Activated T-cell treated with anti-CD3 and anti-CD28 coated beads, Interleukin-2, amount 50 U/mL, for 1 hour (primary cell): ENCODE measurements around the gene PMEPA1.
A peak's percentile ranks its signal among the peaks of the same experiment; 100 is the strongest.

ENCODE experiments used
- DNase-seq: peaks from one replicate; pipeline ENCODE4 v3.0.0-alpha.2; 2020

The PMEPA1 gene

DNA sequence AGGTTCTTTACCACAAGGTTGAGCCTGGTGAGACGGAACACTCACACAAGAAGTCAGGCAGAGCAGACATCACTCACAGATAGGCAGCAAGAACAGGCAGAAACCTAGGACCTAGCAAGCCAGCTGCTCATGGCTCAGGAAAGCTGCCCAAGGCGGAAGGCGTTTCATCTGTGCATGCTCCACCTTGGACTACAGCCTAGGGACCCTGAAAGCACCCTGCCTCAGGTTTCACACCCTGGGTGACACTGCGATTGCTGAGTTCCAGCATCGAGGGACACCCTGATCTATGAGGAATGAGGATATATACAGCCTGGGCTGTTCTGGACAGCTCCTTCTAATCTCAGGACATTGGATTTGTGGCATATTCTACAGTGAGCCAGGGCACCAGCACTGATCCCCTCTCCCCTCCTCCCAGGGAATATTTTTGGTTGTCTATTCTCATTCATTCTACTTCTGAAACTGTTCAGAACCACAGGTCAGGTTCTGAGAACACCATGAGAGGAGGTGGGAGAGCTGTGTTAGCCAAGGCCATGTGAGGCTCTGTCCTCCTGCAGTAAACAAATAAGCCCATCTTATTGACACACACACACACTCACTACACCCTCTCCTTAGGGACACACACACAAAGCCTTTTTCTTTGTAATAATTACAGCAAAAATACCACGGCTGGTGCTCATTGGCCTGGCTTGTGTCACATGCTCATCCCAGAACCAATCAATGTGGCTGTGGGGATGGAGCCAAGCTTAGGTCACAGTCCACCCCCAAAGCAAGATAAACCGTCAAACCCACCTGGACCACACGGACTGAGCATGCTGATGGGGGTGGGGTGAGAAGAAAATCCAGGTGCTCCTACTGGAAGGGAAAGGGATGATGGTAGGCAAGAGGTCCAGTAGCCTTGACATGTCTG, 26.3 kb upstream of the PMEPA1 start:
- DNase-seq = no peak

DNA sequence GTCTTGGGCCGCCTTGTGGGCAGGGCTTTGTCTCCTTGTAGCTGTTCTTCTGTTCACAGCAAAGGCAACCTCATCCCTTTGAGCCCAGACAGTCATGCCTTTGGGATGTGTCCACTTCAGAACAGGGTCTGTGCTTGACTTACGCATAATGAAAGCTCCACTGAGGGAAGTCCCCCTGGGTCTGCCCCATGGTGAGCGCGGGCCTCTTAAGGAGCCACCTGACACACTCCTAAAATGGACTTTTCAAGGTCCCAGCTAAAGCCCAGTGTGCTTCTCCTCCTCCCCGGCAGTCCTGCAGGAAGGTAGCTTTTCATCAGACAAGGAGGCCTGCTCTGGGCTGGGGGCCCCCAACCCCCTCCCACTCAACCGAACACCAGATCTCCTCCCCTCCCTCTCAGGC, 24.9 kb upstream of the PMEPA1 start:
- no peak for DNase-seq

DNA sequence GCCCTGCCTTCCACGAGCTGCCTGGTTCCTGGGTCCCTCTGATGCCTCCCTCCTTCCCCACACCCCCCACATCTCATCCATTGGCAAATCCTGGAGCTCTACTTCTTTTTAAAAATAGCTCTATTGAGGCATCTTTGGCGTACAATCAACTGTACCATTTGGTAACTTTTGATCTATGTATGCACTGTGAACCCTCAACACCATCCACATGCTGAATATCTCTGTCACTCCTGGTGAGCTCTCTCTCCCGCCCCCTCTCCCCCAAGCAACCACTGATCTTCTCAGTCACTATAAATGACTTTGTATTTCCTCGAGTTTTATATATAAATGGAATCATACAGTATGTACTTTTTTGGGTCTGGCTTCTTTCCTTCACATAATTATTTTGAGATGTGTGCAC, 22.4 kb upstream of the PMEPA1 start:
- DNase-seq = no peak

DNA sequence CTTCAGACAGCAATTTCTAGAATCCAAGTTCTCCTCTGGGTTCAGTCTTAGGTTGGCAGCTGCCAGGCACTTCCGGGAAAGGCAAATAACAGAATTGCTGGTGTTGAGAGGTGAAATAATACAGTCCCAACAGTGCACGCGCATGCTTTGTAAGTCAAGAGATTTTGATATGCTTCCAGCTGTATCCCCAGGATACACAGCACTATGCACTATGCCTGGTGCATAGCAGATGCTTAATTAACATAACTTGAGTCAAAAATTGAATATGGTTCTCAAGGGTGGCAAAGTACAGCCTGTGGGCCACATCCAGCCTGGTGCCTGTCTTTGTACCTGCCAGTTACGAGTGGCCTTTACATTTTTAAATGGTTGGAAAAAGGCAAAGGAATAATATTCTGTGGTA, 18.9 kb upstream of the PMEPA1 start:
- DNase-seq = no peak

DNA sequence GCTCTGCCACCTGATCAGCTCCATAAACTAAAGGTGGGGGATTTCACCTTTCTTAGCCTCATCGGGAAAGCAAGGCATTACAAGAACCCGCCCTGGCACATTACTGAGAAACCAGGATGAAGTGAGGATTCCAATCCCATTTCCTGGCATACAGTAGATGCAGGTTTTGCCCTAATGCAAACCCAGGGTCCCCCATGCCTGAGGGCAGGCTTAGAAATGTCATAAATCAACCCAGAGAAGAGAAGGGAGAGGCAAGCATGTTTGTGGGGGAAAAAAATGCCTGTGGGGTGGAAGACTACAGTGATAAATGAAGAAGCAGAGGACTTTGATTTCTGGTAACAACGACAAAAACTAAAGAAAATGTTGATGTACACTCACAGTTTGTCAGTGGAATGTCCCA, 18.0 kb upstream of the PMEPA1 start:
- no peak for DNase-seq

DNA sequence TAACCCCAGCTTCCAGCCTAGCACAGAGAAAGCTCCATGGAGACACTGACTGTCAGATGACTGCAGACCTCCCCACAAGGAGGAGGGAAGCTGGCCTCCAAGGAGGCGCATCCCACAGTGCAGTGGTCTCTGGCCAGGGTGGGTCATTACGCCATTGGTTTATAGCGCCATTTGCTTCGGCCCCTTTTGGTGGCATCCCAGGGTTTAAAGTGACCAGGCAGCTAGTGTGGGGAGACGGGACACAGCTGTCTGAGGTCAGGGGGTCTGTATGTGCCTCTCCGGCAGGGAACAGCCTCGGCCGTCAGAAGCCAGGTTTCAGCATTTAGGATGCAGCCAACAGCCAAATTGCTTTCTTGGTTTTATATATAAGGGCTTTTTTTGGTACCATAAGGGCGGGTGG, 15.8 kb upstream of the PMEPA1 start:
- DNase-seq = no peak

DNA sequence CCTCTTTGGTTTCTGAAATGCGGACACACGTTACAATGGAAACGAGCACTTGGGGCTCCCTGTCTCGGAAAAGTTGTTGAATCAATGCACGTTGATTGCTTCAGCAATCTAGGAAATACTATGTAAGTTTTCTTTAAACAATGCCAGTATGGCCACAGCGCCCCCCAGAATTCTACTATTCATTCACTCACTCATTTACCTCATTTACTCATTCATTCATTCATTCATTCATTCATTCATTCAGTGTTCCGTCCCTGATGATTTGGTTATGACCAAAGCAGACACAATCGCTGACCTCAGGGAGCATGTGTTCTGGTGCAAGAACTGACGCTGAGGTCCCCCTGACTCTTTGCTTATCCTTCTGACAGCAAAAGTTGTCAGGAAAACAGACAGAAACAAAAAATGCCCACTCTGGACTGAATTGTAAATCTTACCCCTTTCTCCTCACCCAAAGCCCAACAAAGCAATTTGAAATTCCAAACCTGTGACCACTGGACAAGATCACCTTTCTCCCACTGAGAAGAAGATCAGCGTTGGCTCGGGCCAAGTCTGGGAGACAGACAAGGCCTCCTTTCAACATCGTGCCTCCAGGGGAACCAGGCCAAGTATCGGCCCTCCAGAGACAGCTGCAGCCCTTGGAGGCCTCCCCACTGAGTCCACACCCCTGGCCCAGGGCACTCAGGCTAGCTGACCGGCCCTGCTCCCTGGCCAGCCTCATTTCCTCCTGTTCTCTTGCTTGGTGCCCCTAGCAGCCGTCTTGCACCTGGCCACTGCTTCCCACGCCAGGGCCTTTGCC, 15.0 kb upstream of the PMEPA1 start:
- DNase-seq = no peak

DNA sequence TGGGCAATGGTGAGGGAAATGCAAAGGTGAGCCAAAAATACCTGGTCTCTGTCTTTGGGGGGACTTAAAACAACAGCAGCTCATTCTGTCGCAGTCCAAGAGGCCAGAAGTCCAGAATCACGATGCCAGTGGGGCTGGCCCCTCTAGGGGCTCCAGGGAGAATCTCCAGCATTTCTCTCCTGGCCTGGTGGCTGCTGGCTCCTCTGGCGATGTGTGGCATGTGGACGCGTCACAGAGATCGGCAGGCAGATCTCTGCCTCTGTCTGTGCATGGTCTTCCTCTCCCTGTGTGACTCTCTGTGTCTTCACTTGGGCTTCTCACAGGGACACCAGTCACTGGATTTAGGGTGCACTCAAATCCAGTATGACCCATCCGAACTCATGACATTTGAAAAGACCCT, 14.0 kb upstream of the PMEPA1 start:
- DNase-seq = no peak

DNA sequence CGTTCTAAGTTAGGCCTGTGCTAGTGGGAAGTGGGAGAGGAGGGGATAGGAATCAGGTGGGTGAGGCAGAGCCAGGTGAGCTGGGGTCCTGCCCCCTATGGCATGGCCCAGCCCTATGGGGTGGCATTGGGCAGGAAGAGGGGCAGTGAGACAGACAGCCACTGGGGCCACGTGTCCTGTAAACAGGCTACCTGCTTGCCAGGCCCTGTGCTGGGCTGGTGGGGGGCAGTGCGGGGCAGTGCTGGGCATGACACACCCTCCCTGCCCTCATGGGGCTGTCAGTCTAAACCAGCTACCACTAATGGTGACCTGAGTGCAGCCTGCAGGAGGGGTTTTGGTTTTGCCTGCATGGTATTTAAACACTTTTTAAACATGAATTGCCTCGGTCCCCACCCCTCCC, 10.1 kb upstream of the PMEPA1 start:
- no peak for DNase-seq

DNA sequence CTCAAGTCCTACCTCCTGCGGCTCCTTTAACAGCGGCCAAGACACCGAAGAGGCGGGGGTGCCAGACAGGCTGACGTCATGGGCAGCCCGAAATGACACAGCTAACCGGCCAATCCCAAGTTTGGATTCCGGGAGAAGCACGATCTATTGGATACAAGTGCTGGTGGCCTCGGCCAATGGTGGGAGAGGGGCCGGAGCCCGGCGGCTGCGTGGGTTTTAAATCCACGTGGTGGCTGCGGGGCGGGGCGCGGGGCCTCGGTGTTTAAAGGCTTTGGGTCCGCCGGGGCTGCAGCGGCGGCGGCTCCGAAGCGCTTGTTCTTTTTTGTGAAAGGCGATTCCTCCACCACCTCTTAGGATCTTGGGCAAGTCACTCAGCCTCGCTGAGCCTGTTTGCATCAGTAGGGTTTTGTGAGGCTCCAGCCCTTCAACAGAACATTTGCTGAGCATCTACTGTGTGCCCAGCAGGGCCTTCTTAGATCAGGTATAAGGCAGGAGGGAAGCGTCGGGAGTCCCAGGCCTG, 8.7 kb upstream of the PMEPA1 start:
- DNase-seq = peak; percentile 87

DNA sequence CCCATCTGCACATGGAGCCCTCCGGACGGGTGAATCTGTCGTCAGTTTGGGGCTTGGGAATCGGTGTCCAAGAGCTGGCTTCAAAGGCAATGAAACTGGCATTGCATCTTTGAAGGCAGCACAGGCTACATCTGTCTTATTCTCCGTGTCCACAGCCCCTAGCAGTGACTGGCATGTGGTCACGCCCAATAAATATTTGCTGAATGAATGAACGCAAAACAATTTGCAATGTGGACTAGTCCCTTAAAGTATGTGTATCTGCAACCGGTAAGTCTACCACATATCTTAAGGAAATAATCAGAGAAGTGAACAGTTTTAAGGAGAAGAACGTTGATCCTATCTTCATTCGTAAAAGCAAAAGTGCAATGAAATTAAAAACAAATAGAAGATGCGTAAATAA, 8.0 kb upstream of the PMEPA1 start:
- no peak for DNase-seq

DNA sequence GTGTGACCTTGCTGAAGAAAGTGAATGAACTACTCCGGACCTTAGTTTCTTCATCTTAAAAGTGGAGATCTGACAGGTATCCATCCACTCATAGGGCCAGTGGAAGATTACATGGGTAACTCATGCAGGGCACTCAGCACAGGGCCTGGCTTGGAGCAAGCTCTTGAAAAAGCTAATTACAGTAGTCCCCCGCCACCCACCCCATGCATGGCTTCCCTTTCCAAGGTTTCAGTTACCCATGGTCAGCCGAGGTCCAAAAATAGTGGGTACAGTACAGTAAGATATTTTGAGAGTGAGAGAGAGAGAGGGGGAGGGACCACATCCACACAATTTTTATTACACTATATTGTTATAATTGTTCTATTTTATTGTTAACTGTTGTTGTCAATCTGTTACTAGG, 7.1 kb upstream of the PMEPA1 start:
- no peak for DNase-seq

DNA sequence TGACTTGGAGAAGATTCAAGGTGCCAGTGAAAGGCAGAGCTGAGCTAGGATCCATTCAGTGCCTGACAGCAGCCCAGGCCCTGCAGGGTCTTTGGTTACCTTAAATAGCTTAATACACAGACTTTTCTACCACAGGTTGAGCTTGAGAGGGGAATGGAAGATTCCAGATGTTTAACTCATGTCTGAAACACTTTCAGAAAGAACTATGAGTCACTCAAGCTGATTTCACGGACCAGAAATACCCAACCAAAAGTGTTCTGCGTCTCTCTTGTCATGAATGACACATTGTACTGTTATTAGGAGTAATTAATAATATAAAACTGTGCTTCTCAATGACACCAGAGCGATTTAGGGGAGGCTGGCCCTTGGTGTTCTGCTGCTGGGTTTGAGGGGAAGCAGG, 6.4 kb upstream of the PMEPA1 start:
- no peak for DNase-seq

DNA sequence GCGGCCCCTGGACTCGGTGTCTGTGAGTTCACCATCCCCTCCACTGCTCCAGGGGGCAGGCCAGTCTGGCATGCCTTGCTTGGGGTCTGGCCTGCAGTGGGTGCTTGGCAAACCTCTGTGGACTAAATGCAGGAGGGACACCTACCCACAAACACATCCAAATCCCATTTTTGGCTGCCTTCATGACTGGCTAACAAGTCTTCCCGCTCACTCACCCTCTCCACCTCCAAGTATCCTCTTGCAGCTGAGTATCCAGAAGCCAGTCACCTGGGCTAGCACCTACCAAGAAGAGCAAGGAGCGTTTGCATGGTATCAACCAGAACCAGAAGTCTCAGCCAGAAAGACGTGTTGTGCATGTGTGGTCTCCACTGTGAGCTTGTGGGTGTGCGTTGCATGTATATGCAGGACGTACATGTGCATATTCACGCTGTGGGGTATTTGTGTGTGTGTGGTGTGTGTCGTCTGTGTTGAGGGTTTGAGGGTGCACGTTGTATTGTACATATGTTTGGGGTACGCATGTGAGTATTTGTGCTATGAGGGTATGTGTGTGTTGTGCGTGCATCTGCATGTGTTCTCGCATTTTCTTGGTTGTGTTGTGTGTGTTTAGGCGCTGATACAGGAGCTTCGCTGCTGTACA, 5.6 kb upstream of the PMEPA1 start:
- DNase-seq = no peak

DNA sequence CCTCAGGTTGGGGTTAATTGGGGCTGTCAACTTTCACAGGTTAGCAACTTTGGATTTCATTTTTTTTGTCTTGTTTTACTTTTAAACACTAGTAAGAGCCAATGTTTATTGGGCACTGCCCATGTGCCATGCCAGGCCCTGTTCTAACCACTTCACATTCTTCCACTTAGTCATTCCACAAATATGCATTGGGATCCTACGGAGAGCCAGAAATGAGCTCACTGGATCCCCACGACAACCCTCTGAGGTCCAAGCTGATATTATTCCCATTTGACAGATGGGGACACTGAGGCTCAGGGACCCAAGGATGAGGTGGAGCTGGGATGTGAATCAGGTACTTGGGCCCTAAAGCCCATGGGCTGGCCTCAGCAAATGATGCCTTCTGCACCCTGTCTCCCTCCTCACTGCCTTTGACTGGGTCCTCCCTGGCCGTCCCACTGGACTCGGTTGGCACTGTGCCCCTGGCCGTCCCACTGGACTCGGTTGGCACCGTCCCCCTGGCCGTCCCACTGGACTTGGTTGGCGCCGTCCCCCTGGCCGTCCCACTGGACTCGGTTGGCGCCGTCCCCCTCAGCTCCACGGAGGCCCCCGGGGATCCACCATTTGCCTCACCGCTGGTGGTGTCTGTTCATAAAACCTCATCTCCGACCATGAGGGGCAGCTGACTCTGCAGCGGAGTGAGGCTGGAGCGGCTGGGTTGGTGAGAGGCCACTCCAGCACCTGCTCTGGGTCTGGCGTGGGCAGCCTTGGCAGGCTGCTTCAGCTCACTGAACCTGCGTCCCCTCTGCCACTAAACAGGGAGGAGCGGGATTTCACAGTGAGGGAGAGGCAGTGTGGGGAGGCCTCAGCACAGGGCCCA, 4.8 kb upstream of the PMEPA1 start:
- no peak for DNase-seq

DNA sequence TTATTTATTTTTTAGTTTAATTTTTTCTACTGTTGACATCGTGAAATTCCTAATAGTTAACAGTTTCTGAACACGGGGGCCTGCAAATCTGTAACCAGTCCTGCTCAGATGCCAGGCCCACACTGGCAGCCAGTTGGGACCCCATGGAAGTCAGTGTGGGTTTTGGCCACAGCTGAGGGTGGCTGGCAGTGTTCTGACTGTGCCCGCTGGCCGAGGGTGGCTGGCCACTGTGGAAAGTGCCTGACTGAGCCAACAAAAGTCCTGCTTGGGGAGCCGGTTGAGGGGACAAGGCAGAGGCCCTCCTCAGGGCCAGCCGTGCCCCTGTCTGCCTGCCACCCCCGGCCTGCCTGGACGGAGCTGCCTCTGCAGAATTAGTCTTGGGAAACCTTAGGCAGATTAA, 4.1 kb upstream of the PMEPA1 start:
- no peak for DNase-seq

DNA sequence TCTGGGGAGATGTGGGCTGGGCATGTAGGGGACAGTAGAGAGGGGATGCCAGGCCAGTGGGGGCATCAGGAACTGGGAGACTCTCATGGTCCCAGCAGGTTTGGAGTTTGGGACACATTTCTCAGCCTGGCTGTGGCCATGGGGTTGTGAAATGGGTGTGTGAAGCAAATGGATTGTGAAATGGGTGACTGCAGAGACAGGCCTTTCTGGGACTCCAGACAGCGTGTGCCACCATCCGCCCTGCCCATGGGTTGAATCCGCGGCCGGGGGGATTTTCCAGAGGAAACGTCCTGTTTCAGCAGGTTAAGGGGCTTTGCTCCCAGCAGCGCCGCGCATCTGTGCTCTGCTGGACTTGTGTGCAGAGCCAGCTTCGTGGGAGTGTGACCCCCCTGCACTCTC, 3.7 kb upstream of the PMEPA1 start:
- DNase-seq = no peak

DNA sequence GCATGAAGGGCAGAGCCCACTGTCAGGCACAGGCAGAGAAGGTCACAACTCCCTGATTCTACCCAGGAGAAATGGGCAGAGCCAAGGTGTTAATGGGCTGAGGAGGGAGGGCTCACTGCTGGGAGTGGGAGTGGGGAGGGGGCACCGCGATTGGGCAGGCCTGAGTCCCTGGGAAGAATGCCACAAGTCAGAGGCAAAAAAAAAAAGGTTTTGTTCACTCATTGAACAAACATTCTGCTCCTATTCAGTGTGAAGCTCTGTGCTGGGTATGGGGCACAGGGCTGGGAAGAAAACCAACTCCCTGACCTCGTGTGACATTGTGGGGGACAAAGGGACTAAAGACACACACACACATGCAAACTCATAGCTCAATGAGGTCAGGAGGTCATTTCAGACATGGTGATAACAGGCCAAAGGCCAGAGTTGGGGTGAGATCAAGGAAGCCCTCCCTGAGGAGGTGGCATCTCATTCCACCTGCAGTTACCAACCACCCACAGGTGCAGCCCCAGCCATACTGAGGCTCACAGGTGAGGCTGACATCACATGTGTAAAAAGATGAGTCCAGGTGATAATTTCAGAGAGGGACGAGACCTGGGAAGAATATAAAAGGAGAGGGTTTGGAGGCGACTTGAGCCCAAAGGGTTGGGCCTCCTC, 3.2 kb upstream of the PMEPA1 start:
- DNase-seq = no peak

DNA sequence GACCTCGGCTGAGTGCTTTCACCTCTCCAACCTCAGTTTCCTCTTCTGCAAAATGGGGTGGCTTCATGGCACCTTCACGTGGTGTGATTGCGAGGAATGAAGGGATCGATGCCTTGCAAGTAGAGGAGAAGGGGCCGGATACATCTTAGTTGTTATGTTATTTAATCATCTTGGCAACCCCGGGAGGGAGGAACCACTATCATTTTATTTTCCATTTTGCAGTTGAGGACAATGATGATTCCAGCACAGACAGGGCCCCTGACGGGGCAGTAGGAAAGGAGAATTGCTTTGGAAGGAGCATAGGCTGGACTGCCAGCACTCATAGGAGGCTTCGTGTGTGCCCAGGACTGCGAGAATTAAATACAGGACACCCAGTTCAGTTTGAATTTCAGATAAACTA, 2.5 kb upstream of the PMEPA1 start:
- DNase-seq = no peak

DNA sequence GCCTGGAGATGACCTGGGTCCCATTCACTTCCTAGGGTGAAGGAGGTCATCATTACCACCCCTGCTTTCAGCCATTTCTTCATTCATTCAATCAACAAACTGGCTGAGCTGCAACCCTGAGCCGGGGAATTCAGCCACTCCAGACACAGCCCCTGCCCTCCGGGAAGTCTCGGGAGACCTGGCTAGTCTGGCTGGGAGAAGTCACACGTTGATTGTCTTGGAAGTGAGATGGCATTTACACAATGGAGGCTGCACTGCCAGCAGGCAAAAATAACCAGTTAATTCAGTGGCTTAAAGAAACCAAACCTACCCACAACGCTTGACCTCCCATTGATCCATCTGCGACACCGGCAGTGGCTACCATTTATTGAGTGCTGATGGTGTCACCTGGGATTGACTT, 2.0 kb upstream of the PMEPA1 start:
- DNase-seq = no peak

DNA sequence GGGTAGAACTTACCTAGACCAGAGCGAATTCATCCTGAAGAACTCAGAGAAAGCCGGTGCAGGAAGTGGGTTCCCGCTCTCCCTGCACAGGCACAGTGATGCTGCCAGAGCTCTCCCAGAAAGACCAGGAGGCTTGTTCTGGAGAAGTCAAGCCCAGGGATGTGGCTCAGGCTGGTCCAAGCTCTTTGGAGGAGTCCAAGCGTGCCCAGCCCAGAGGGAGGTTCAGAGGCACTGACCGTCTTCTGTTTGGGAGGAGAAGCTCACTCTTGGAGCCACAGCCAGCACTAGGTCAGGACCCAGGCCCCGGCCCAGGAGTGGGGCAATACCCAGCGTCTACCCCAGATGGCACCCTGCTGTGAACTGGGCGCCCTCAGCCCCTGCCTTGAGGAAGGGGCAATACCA, 1.5 kb upstream of the PMEPA1 start:
- DNase-seq = no peak

DNA sequence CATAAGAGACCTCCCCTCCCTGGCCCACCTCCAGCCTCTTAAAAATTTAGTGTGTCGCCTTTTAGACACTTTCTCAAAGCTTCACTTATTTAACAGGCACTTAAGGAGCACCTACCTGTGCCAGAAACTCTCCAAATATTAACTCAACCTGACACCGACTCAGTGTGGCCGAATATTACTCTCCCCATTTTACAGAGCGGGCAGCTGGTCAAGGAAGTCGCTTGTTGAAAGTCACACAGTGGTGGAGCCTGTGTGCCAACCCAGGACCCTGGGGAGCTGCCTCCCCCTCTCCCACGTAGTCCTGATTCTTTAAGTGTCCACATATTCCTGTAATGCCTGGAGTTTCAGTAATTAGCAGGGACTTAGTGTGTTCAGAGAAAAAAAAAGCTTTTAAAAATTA, 1.0 kb upstream of the PMEPA1 start:
- no peak for DNase-seq
